ENCODE results near the gene LRRC4C. TPM values are rescaled to one million over a fixed set of nuclear protein-coding genes. Genes with fewer than 3 reads are reported as not detected.

Gene LRRC4C
- total and polyA plus RNA-seq, 2 donors (not counting 3 experiments of a cell fraction or from before 2014, with no cell fraction given): not detected

GRCh38 chr11:40183073-40184064 is 1276.1 kb downstream of the LRRC4C start:
- no peaks in the 10 kb centered on the region for H3K9me3 ChIP-seq (replicated peaks; ENCODE audit: control insufficient read depth, insufficient read depth, low read length)
- no peaks in the 10 kb centered on the region for H3K36me3 ChIP-seq (ENCODE audit: control insufficient read depth in 2 of 2, extremely low read depth in 1 of 2, insufficient read depth in 2 of 2, low read length in 2 of 2)
- H3K9ac ChIP-seq (replicated peaks; ENCODE audit: extremely low read depth, insufficient read depth, low read length): no peak overlapping the region
- no peak for TF ChIP-seq MYC (IDR thresholded peaks at IDR 0.05; ENCODE audit: low read depth, low read length)
- no peak for TF ChIP-seq CTCF (IDR thresholded peaks at IDR 0.05; ENCODE audit: extremely low read depth in 1 of 2, insufficient read depth in 1 of 2, low read depth in 1 of 2, low read length in 2 of 2)
- TF ChIP-seq POLR2A (IDR thresholded peaks at IDR 0.05; ENCODE audit: low read depth, low read length): no peak
- TF ChIP-seq POLR2AphosphoS5 (IDR thresholded peaks at IDR 0.05; ENCODE audit: insufficient read depth, low read depth, low read length): no peak
- TF ChIP-seq EZH2 (IDR thresholded peaks at IDR 0.05; ENCODE audit: borderline replicate concordance, low read depth, low read length, severe bottlenecking): no peak
- no peak for TF ChIP-seq MAX (IDR thresholded peaks at IDR 0.05; ENCODE audit: insufficient read depth, insufficient read length)
- TF ChIP-seq GATA2 (IDR thresholded peaks at IDR 0.05; ENCODE audit: insufficient read depth, insufficient read length, low read depth, low read length): no peak
- TF ChIP-seq FOS (IDR thresholded peaks at IDR 0.05; ENCODE audit: borderline replicate concordance, insufficient read depth, low read length): no peak
- TF ChIP-seq JUN (IDR thresholded peaks at IDR 0.05; ENCODE audit: borderline replicate concordance, insufficient read depth, insufficient read length, low read depth): no peak
- intact Hi-C loops (cut with micrococcal nuclease): no loop called here
- dilution Hi-C loops (cut with MboI; ENCODE audit: extremely low pct_ligation_motif_present, low sequenced_read_pairs): no loop called here
- FAIRE-seq: no peak
- POLR2A ChIA-PET: no interaction called here
- H3K79me2 ChIP-seq (ENCODE audit: control insufficient read depth, insufficient read depth, low read length): no peaks in the 10 kb centered on the region
- H3K4me1 ChIP-seq (ENCODE audit: control insufficient read depth, extremely low read depth, insufficient read depth, low read length): no peaks in the 10 kb centered on the region
- no peak overlapping the region for H3K4me2 ChIP-seq (ENCODE audit: insufficient read depth, low read length)
- no peak overlapping the region for H3K27ac ChIP-seq (ENCODE audit: insufficient read depth, low read depth, low read length)
- no peaks in the 10 kb centered on the region for H4K20me1 ChIP-seq (replicated peaks; ENCODE audit: control insufficient read depth, extremely low read depth, insufficient read depth, low read length)
- H2AFZ ChIP-seq (ENCODE audit: low read depth, low read length): no peak overlapping the region
- CTCF ChIA-PET: no interaction called here
- H3K9me1 ChIP-seq (replicated peaks; ENCODE audit: control insufficient read depth, extremely low read depth, insufficient read depth, low read length): no peaks in the 10 kb centered on the region
- DNase-seq (ENCODE audit: low read depth, low spot score): no peak
- no TSS peak for BruUV-seq (replicated peaks)
- H3K27me3 ChIP-seq (ENCODE audit: control insufficient read depth in 2 of 2, insufficient read depth in 2 of 2, low read length in 2 of 2): no peaks in the 10 kb centered on the region
- no peak overlapping the region for H3K4me3 ChIP-seq (replicated peaks in 1 of 3; ENCODE audit: insufficient read depth in 1 of 3, low read depth in 1 of 3, low read length in 3 of 3)

All from endothelial cell of umbilical vein (primary cell).